Lung (tissue), 12 donors: ENCODE data around the gene XPC. TPM values are rescaled to one million over a fixed set of nuclear protein-coding genes. Genes with fewer than 3 reads are reported as not detected.

Source experiments
- ATAC-seq: fragments of 200-7000 bp; cut with Tn5 transposase; one replicate; pipeline ENCODE4 v1.9.1; 2020; ENCODE audit warnings: moderate number of reproducible peaks; ENCODE audit not compliant: insufficient read depth, low FRiP score
- DNase-seq, 3 donors: peaks; one replicate each; pipeline ENCODE4 v3.0.0-alpha.2; 2013 to 2017
- H3K27ac ChIP-seq, 2 donors: one replicate each; pipeline ENCODE4 v1.5.1; 2013; ENCODE audit warnings: mild to moderate bottlenecking in 2 of 2, moderate library complexity in 2 of 2, control low read depth in 1 of 2, inconsistent platforms in 1 of 2, low read depth in 1 of 2, low read length in 1 of 2
- H3K27me3 ChIP-seq, 3 donors: one replicate each; pipeline ENCODE4 v1.5.1; 2013; ENCODE audit warnings: low read length in 2 of 3; ENCODE audit not compliant: control insufficient read depth in 3 of 3, insufficient read depth in 3 of 3
- H3K36me3 ChIP-seq, 4 donors: one replicate each; pipeline ENCODE4 v1.5.1; 2013; ENCODE audit warnings: low read length in 4 of 4, mild to moderate bottlenecking in 1 of 4, moderate library complexity in 1 of 4; ENCODE audit not compliant: control insufficient read depth in 4 of 4, insufficient read depth in 4 of 4
- H3K4me1 ChIP-seq, 5 donors: one replicate each; pipeline ENCODE4 v1.5.1; 2013; ENCODE audit warnings: low read length in 5 of 5, mild to moderate bottlenecking in 2 of 5, moderate library complexity in 1 of 5; ENCODE audit not compliant: control insufficient read depth in 5 of 5, insufficient read depth in 5 of 5
- H3K4me3 ChIP-seq: one replicate; pipeline ENCODE4 v1.5.1; 2013; ENCODE audit warnings: mild to moderate bottlenecking, control low read depth, moderate library complexity
- H3K9ac ChIP-seq, 2 donors: one replicate each; pipeline ENCODE4 v1.5.1; 2013; ENCODE audit warnings: low read length in 2 of 2, control low read depth in 1 of 2; ENCODE audit not compliant: insufficient read depth in 1 of 2
- H3K9me3 ChIP-seq, 4 donors: one replicate each; pipeline ENCODE4 v1.5.1; 2013; ENCODE audit warnings: low read length in 3 of 4, mild to moderate bottlenecking in 1 of 4, moderate library complexity in 1 of 4; ENCODE audit not compliant: control insufficient read depth in 4 of 4, insufficient read depth in 3 of 4
- WGBS, 2 donors: extraction: QIAGEN DNeasy Blood & Tissue Kit; methylation state at CpG; one replicate each; pipeline ENCODE4 v1.1.7; 2013; 5-methylcytosine and 5-hydroxymethylcytosine counted together
- polyA plus RNA-seq, 2 donors: library from polyadenylated mRNA; stranded (reverse); fragments of 200-250 nt; gene quantifications; one replicate each; pipeline ENCODE4 v1.2.1, GENCODE V29; 2013
- total RNA-seq, 2 donors: library from RNA; depleted of rRNA in 1 of 2; stranded (reverse); fragments of >200 nt in 1 of 2; gene quantifications; one replicate each; pipeline ENCODE4 v1.2.1, GENCODE V29; 2014 to 2021
- TF ChIP-seq, protein P1 (sequence below): IDR thresholded peaks from 2 replicates; pipeline ENCODE4 v1.5.1; 2012; ENCODE audit warnings: mild to moderate bottlenecking; ENCODE audit errors: control extremely low read depth, extremely low read depth
- donor health status: control.
- donor health status: control.
- donor health status: Bipolar disorder and iron deficiency.
- donor health status: healthy.
- donor health status: DM: yes; HTN: yes; CAD: no.

Gene XPC
- total and polyA plus RNA-seq, 4 donors: 16.4 to 31.9 (median 23.7) TPM

DNA sequence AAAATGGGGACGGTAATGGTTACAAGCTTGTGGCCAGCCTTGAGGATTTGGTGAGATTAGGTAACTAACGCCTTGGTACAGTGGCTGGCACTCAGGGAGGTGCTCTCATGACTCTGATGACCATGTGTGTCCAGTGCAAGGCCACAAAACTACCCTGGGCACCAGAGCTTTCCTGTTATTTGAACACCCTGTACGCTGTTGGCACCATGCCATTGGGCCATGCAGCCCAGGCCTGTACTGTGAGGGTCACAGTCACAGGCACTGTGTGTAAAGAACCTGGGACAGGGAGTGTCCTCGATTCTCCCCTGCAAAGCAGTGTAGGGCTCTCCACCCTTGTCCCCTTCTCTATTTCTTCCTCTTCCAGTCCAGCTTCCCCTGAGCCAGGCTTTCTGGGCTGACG, 47.3 kb downstream of the XPC start:
- Histone ChIP-seq H3K4me3 (no peak overlapping the region), H3K9me3 (no peaks in the 10 kb centered on the region), H3K4me1 (peaks cover 7 to 18% (median 12%) of the 10 kb centered on the region in 5 donors), H3K9ac (no peak overlapping the region), H3K36me3 (peaks cover 40 to 66% (median 57%) of the 10 kb centered on the region in 4 donors), H3K27me3 (no peaks in the 10 kb centered on the region), H3K27ac (no peak overlapping the region)
- WGBS, 2 donors: 82 to 96% methylated on average over 5 of the region's 5 CpGs
- ATAC-seq (no peak), DNase-seq (no peak)
- TF ChIP-seq, protein P1, sequence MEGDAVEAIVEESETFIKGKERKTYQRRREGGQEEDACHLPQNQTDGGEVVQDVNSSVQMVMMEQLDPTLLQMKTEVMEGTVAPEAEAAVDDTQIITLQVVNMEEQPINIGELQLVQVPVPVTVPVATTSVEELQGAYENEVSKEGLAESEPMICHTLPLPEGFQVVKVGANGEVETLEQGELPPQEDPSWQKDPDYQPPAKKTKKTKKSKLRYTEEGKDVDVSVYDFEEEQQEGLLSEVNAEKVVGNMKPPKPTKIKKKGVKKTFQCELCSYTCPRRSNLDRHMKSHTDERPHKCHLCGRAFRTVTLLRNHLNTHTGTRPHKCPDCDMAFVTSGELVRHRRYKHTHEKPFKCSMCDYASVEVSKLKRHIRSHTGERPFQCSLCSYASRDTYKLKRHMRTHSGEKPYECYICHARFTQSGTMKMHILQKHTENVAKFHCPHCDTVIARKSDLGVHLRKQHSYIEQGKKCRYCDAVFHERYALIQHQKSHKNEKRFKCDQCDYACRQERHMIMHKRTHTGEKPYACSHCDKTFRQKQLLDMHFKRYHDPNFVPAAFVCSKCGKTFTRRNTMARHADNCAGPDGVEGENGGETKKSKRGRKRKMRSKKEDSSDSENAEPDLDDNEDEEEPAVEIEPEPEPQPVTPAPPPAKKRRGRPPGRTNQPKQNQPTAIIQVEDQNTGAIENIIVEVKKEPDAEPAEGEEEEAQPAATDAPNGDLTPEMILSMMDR: no peak

DNA sequence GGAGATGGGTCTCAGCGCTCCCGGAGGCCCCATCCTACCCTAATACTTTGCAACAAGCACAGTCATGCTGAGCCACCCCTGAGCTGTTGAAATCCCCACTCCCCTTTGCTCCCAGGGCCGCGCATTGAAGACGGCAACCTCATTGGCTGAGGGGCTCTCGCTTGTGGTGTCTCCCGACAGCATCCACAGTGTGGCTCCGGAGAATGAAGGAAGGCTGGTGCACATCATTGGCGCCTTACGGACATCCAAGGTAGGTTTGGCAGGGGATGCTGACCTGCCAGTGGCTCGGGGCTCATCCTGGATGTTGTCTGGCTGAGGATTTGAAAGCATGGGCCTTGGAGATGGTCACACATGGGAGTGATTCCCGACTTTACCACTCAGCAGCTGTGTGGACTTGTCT, 47.7 kb downstream of the XPC start:
- peaks cover 7 to 21% (median 15%) of the 10 kb centered on the region in 5 donors for H3K4me1 ChIP-seq
- TF ChIP-seq, protein P1: no peak
- H3K4me3 ChIP-seq: no peak overlapping the region
- ATAC-seq (no peak), DNase-seq (no peak)
- no peaks in the 10 kb centered on the region for H3K9me3 ChIP-seq
- WGBS, 2 donors: 97 to 98% methylated on average over 12 of the region's 12 CpGs
- no peaks in the 10 kb centered on the region for H3K27me3 ChIP-seq
- H3K9ac ChIP-seq: no peak overlapping the region
- no peak overlapping the region for H3K27ac ChIP-seq
- H3K36me3 ChIP-seq: peaks cover 40 to 63% (median 53%) of the 10 kb centered on the region in 4 donors

DNA sequence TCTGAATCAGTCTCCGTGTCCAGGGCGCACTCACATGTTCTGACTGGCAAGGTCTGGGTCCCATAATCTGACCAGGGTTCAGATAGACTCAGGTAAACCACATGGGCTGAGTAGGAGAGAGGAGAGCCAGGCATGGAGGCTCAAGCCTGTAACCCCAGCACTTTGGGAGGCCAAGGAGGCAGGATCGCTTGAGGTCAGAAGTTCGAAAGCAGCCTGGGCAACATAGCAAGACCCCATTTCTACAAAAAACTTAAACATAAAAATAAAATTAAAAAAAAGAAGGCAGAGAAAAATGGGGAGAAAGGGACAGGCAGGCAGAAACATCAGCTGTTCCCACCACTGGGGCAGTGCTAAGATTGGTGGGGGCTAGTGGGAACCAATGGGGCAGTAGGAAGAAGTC, 48.2 kb downstream of the XPC start:
- Histone ChIP-seq H3K9ac (no peak overlapping the region), H3K36me3 (peaks cover 40 to 59% (median 51%) of the 10 kb centered on the region in 4 donors), H3K27ac (no peak overlapping the region), H3K9me3 (no peaks in the 10 kb centered on the region), H3K4me3 (no peak overlapping the region), H3K4me1 (peaks cover 7 to 21% (median 15%) of the 10 kb centered on the region in 5 donors), H3K27me3 (no peaks in the 10 kb centered on the region)
- DNase-seq: no peak
- 96 to 97% methylated on average over 4 of the region's 4 CpGs for WGBS, 2 donors
- TF ChIP-seq, protein P1: no peak
- no peak for ATAC-seq

DNA sequence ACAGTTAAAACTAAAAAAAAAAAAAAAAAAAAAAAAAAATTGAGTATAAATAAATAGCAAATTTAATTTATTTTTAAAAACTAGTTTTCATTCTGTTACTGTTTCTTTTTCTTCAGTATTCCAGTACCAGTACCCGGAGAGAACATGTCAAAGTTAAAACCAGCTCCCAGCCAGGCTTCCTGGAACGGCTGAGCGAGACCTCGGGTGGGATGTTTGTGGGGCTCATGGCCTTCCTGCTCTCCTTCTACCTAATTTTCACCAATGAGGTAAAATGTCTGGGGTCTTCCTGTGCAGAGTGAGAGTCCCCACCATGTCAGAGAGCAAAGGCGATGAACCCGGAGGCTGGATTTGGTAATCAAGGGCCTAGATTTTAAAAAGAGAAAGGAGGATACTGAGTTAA, 49.1 kb downstream of the XPC start:
- H3K36me3 ChIP-seq: peaks cover 36 to 56% (median 43%) of the 10 kb centered on the region in 4 donors
- H3K4me3 ChIP-seq: no peak overlapping the region
- peaks cover 7 to 21% (median 15%) of the 10 kb centered on the region in 5 donors for H3K4me1 ChIP-seq
- no peaks in the 10 kb centered on the region for H3K27me3 ChIP-seq
- 96 to 98% methylated on average over 6 of the region's 6 CpGs for WGBS, 2 donors
- no peak for DNase-seq
- no peak for ATAC-seq
- TF ChIP-seq, protein P1: no peak
- H3K9me3 ChIP-seq: no peaks in the 10 kb centered on the region
- H3K9ac ChIP-seq: no peak overlapping the region
- no peak overlapping the region for H3K27ac ChIP-seq
